ENCODE data around the gene STAG2.

- TF ChIP-seq EEA1 (CRISPR knock-in tag; IDR thresholded peaks at IDR 0.05; ENCODE audit: borderline replicate concordance) = no peak
- no peak for TF ChIP-seq NR2F6 (IDR thresholded peaks at IDR 0.05)
- TF ChIP-seq NR2F6 (CRISPR knock-in tag; IDR thresholded peaks at IDR 0.05) = no peak
- TF ChIP-seq BRD4 (CRISPR knock-in tag; IDR thresholded peaks at IDR 0.05) = no peak
- no peak for TF ChIP-seq NCOR1 (IDR thresholded peaks at IDR 0.05; ENCODE audit: borderline replicate concordance, low read length)
- no peak for TF ChIP-seq ARID2 (CRISPR knock-in tag; IDR thresholded peaks at IDR 0.05; ENCODE audit: borderline replicate concordance)
- TF ChIP-seq ATF4 (CRISPR knock-in tag; IDR thresholded peaks at IDR 0.05) = no peak
- TF ChIP-seq ZNF530 (CRISPR knock-in tag; IDR thresholded peaks at IDR 0.05; ENCODE audit: low read depth) = no peak
- no peak for TF ChIP-seq ZNF12 (CRISPR knock-in tag; IDR thresholded peaks at IDR 0.05)
- TF ChIP-seq KDM1A (CRISPR knock-in tag; IDR thresholded peaks at IDR 0.05) = no peak
- TF ChIP-seq ZMYM4 (CRISPR knock-in tag; IDR thresholded peaks at IDR 0.05) = no peak
These were observed 155.8 kb downstream of the STAG2 start for GRCh38 chrX:124117325-124117724.

All from HepG2 (cell line).